GM23248 (cell line): Measurements from ENCODE around the gene TLX3. TPM values are rescaled to one million over a fixed set of nuclear protein-coding genes. Genes with fewer than 3 reads are reported as not detected.
A peak's percentile ranks its signal among the peaks of the same experiment; 100 is the strongest.

ENCODE experiments used
- DNase-seq: peaks from one replicate; pipeline ENCODE4 v3.0.0-alpha.2; 2015
- H2AFZ ChIP-seq: fragments of 200-600 bp; sonication (generic); 2 replicates; pipeline ENCODE4 v1.6.1; 2016; ENCODE audit warnings: antibody characterized with exemption
- H3F3A ChIP-seq: fragments of 200-600 bp; sonication (generic); 2 replicates; pipeline ENCODE4 v1.6.1; 2016; ENCODE audit warnings: mild to moderate bottlenecking, antibody characterized with exemption, mixed run types; ENCODE audit not compliant: insufficient read depth
- H3K27ac ChIP-seq: fragments of 200-600 bp; sonication (generic); 2 replicates; pipeline ENCODE4 v1.5.1; 2016; ENCODE audit warnings: mild to moderate bottlenecking
- H3K27me3 ChIP-seq: fragments of 200-600 bp; sonication (generic); replicated peaks from 2 replicates; pipeline ENCODE4 v1.6.1; 2016; ENCODE audit warnings: mild to moderate bottlenecking; ENCODE audit not compliant: insufficient read depth
- H3K36me3 ChIP-seq: fragments of 200-600 bp; sonication (generic); 2 replicates; pipeline ENCODE4 v1.6.1; 2016; ENCODE audit warnings: low read depth, mild to moderate bottlenecking
- H3K4me1 ChIP-seq: fragments of 200-600 bp; sonication (generic); 2 replicates; pipeline ENCODE4 v1.6.1; 2016; ENCODE audit warnings: mild to moderate bottlenecking; ENCODE audit not compliant: insufficient read depth
- H3K4me2 ChIP-seq: fragments of 200-600 bp; sonication (generic); one replicate; pipeline ENCODE4 v1.6.1; 2016; ENCODE audit warnings: mild to moderate bottlenecking; ENCODE audit not compliant: unreplicated experiment
- H3K4me3 ChIP-seq: fragments of 200-600 bp; sonication (generic); 2 replicates; pipeline ENCODE4 v1.5.1; 2016; ENCODE audit warnings: mild to moderate bottlenecking
- H3K79me2 ChIP-seq: fragments of 200-600 bp; sonication (generic); 2 replicates; pipeline ENCODE4 v1.6.1; 2016; ENCODE audit warnings: mild to moderate bottlenecking; ENCODE audit not compliant: insufficient read depth
- H3K9ac ChIP-seq: fragments of 200-600 bp; sonication (generic); 2 replicates; pipeline ENCODE4 v1.6.1; 2016; ENCODE audit warnings: mild to moderate bottlenecking
- H3K9me2 ChIP-seq: fragments of 200-600 bp; sonication (generic); 2 replicates; pipeline ENCODE4 v1.6.1; 2016; ENCODE audit warnings: mixed run types, mild to moderate bottlenecking, moderate library complexity; ENCODE audit not compliant: insufficient read depth
- H3K9me3 ChIP-seq: fragments of 200-600 bp; sonication (generic); one replicate; pipeline ENCODE4 v1.6.1; 2017; ENCODE audit warnings: low read depth
- H4K20me1 ChIP-seq: fragments of 200-600 bp; sonication (generic); 2 replicates; pipeline ENCODE4 v1.6.0; 2016; ENCODE audit not compliant: insufficient read depth
- EZH2 ChIP-seq: fragments of 200-600 bp; sonication (generic); IDR thresholded peaks from 2 replicates; pipeline ENCODE4 v1.6.1; 2018; ENCODE audit warnings: antibody characterized with exemption, mild to moderate bottlenecking; ENCODE audit not compliant: insufficient read depth, poor library complexity, severe bottlenecking
- EZH2phosphoT487 ChIP-seq: fragments of 200-600 bp; sonication (generic); IDR thresholded peaks from 2 replicates; pipeline ENCODE4 v1.6.1; 2018; ENCODE audit warnings: antibody characterized with exemption, moderate library complexity, mild to moderate bottlenecking, low read depth; ENCODE audit not compliant: insufficient read depth
- WGBS, 2 experiments: methylation state at CpG; one replicate each; pipeline ENCODE4 v1.1.6; 2015 to 2017; ENCODE audit warnings: low lambda C conversion rate in 2 of 2, low coverage in 1 of 2; ENCODE audit errors: missing lambda C conversion rate in 2 of 2; 5-methylcytosine and 5-hydroxymethylcytosine counted together
- in situ Hi-C: fragments of 300-500 bp; cut with MboI; formaldehyde crosslinking; loops from 2 replicates; pipeline ENCODE4 v1.15.0; 2020
- polyA plus RNA-seq: library from polyadenylated mRNA; unstranded; fragments of >200 nt; fragmentation: Nextera tagmentation; extraction: Ambion mirVana; gene quantifications from 2 replicates; pipeline ENCODE4 v1.2.1, GENCODE V29; 2016
- total RNA-seq: library from RNA; depleted of rRNA; stranded (reverse); fragments of >200 nt; shearing (Covaris generic); gene quantifications from 2 replicates; pipeline ENCODE4 v1.2.3, GENCODE V29; 2014

The TLX3 gene
- total and polyA plus RNA-seq, 2 experiments from 2014 or later = not detected

DNA sequence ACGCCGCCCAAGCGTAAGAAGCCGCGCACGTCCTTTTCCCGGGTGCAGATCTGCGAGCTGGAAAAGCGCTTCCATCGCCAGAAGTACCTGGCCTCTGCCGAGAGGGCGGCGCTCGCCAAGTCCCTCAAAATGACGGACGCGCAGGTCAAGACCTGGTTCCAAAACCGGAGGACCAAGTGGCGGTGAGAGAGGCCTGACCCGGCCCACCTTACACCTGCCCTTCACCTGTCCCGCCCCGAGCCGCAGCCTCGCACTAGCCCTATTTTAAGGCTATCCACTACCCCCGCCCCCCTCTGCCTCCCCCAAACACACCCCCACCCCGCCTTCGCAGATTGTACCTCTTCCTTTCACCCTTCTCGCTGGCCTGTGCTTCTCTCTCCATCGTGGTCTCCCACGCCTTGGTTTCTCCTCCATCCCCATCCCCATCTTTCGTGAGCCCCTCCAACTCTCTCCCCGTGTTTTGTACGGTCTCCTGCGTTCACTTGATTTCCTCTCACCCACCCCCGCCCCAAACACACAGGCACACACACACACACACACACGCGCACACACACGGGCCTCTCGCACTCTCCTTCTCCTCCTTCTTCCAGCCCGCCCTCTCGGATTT, 1.3 kb downstream of the TLX3 start:
- H3K27ac ChIP-seq = no peak overlapping the region
- TF ChIP-seq EZH2phosphoT487 (no peak), EZH2 (no peak)
- H3K4me3 ChIP-seq = no peak overlapping the region
- H3K4me2 ChIP-seq = no peak overlapping the region
- H3K4me1 ChIP-seq = peaks cover 3% of the 10 kb centered on the region; the same call in 1 of the 2 replicates
- no peak for DNase-seq
- no peaks in the 10 kb centered on the region for H3K36me3 ChIP-seq
- 4 to 5% methylated on average over 21 to 38 of the region's 41 CpGs for WGBS, 2 experiments
- no peaks in the 10 kb centered on the region for H3F3A ChIP-seq
- H3K9me2 ChIP-seq = no peaks in the 10 kb centered on the region
- no peak overlapping the region for H3K9ac ChIP-seq
- H3K79me2 ChIP-seq = no peaks in the 10 kb centered on the region
- H4K20me1 ChIP-seq = no peaks in the 10 kb centered on the region
- H3K27me3 ChIP-seq = peaks cover 92% of the 10 kb centered on the region
- H3K9me3 ChIP-seq = no peaks in the 10 kb centered on the region
- in situ Hi-C loops = no loop called here
- no peak overlapping the region for H2AFZ ChIP-seq

DNA sequence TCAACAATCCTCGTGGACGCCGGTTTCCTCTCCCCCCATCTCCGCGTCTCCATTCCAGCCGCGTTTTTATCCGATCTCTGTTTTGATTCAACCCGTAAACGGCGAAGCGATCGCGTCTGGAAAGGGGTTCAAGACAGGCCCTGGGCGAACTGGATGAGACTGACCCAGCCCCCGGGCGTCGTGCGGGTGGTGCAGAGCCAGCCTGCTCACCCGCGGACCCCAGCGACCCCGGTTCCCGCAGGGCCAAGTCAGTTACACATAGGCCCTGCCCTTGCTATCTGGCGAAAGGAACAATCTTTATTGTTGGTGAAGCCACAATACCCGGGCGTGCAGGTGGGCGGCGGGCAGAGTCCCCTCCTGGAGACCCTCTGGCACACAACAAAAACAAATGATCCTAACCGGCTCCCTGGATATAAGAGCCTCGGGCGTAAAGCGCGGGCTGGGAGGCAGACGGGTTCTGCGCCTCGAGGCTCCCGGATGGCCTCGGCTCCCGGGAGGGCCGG, 1.8 kb downstream of the TLX3 start:
- peaks cover 3% of the 10 kb centered on the region; the same call in 1 of the 2 replicates for H3K4me1 ChIP-seq
- no peak overlapping the region for H3K4me3 ChIP-seq
- H3K9ac ChIP-seq = no peak overlapping the region
- H3K27me3 ChIP-seq = peaks cover 92% of the 10 kb centered on the region
- in situ Hi-C loops = no loop called here
- no peaks in the 10 kb centered on the region for H4K20me1 ChIP-seq
- no peaks in the 10 kb centered on the region for H3F3A ChIP-seq
- WGBS, 2 experiments = 5% methylated on average over 36 to 41 of the region's 41 CpGs
- no peaks in the 10 kb centered on the region for H3K79me2 ChIP-seq
- no peaks in the 10 kb centered on the region for H3K9me3 ChIP-seq
- no peak overlapping the region for H3K4me2 ChIP-seq
- no peak for DNase-seq
- no peak overlapping the region for H2AFZ ChIP-seq
- TF ChIP-seq EZH2phosphoT487 (peak; percentile 80; the same call in 1 of the 2 replicates), EZH2 (peak; percentile 75)
- no peaks in the 10 kb centered on the region for H3K36me3 ChIP-seq
- no peak overlapping the region for H3K27ac ChIP-seq
- no peaks in the 10 kb centered on the region for H3K9me2 ChIP-seq

DNA sequence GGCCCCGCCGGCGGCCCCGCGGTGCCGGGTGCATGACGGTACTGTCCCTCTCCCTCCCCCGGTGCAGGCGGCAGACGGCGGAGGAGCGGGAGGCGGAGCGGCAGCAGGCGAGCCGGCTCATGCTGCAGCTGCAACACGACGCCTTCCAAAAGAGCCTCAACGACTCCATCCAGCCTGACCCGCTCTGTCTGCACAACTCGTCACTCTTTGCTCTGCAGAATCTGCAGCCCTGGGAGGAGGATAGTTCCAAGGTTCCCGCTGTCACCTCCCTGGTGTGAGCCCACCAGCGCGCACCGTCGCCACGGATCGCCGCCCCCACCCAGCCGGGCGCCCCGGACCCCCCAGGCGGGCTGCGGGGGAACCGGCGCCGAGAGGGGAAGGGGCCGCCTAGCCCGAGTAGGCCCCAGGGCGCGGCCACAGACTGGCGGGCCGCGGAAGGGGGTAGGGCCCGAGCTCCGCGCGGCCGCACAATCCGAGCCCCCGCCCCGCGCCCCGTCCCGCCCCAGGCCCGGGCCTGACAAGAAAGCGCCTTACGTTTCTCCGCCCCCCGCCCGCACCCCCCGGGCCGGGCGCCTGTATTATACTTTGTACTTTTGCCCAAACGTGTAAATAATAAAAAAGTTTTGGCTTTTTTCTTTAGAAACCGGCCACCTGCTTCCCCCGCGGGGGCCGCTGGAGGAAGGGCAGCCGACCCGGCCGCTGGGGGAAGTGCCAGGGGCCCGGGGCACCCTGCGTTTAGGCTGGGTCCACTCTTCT, 2.5 kb downstream of the TLX3 start:
- no peaks in the 10 kb centered on the region for H3K79me2 ChIP-seq
- H4K20me1 ChIP-seq = no peaks in the 10 kb centered on the region
- H3K9ac ChIP-seq = no peak overlapping the region
- H3K36me3 ChIP-seq = no peaks in the 10 kb centered on the region
- WGBS, 2 experiments = 3 to 4% methylated on average over 32 to 52 of the region's 74 CpGs
- no peaks in the 10 kb centered on the region for H3K9me2 ChIP-seq
- H3K27ac ChIP-seq = no peak overlapping the region
- no peaks in the 10 kb centered on the region for H3F3A ChIP-seq
- no peaks in the 10 kb centered on the region for H3K9me3 ChIP-seq
- DNase-seq = peak; percentile 51
- H3K4me1 ChIP-seq = peaks cover 3% of the 10 kb centered on the region; the same call in 1 of the 2 replicates
- H3K4me3 ChIP-seq = no peak overlapping the region
- in situ Hi-C loops = no loop called here
- peaks cover 92% of the 10 kb centered on the region for H3K27me3 ChIP-seq
- TF ChIP-seq EZH2 (peak; percentile 64), EZH2phosphoT487 (0 out of 2 replicates have a peak, but pooled peaks have one; percentile 17)
- H3K4me2 ChIP-seq = no peak overlapping the region
- no peak overlapping the region for H2AFZ ChIP-seq

DNA sequence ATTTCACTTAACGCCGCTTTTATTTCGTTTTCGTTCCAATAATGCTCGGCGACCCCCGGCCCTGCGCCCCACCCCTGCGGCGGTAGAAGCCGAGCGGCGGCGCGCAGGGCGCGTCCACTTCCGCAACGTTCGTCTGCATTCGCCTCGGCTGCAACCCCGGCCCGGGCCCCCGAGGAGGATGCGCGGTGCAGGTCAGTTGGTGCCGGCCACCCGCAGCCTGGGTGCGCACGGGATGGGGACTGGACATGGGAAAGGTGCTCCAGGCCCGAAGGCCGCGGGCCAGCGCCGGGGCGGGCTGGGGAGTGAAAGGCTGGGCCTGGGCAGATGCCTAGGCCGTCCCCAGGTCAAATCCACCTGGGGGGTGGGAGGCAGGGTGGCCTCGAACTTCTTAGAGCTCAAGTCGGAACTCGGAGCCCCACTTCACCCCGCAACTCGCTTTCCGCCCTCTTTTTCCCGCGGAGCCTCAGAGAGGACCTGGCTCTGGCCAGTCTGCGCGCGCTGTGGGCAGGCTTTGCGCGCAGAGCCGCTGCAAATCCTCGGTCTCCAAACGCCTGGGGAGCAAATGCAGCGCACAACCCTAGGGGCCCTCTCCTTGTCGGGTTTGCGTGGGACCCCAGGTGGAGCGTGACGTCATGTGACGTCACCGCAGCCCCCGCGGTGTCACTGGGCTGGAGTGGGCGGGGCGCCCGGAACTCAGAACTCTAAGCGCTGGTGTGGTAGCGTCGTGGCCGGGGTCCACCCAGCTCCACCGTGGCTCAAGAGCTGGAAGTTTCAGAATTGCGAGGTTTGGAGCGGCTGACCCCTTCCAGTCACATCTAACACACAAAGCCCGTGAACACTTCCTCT, 3.3 kb downstream of the TLX3 start:
- Histone ChIP-seq H3K4me2 (no peak overlapping the region), H3K9me2 (no peaks in the 10 kb centered on the region), H3K27me3 (peaks cover 92% of the 10 kb centered on the region), H3K9me3 (no peaks in the 10 kb centered on the region), H3K4me3 (no peak overlapping the region), H2AFZ (no peak overlapping the region), H3K4me1 (peaks cover 3% of the 10 kb centered on the region; the same call in 1 of the 2 replicates), H3K9ac (no peak overlapping the region), H3K79me2 (no peaks in the 10 kb centered on the region), H3K36me3 (no peaks in the 10 kb centered on the region), H3F3A (no peaks in the 10 kb centered on the region), H3K27ac (no peak overlapping the region), H4K20me1 (no peaks in the 10 kb centered on the region)
- TF ChIP-seq EZH2 (no peak), EZH2phosphoT487 (no peak)
- no peak for DNase-seq
- in situ Hi-C loops = no loop called here
- 5 to 7% methylated on average over 71 to 74 of the region's 74 CpGs for WGBS, 2 experiments
